ENCODE results near the gene MREG.

GRCh38 chr2:216031960-216032689 is 18.8 kb upstream of the MREG start:
- TF ChIP-seq POLR2A (IDR thresholded peaks at IDR 0.05; ENCODE audit: low read length) (no peak), GATA1 (IDR thresholded peaks at IDR 0.05; ENCODE audit: low read depth, low read length) (no peak)
